ENCODE measurements around the gene SLC35F6.

The SLC35F6 gene

DNA sequence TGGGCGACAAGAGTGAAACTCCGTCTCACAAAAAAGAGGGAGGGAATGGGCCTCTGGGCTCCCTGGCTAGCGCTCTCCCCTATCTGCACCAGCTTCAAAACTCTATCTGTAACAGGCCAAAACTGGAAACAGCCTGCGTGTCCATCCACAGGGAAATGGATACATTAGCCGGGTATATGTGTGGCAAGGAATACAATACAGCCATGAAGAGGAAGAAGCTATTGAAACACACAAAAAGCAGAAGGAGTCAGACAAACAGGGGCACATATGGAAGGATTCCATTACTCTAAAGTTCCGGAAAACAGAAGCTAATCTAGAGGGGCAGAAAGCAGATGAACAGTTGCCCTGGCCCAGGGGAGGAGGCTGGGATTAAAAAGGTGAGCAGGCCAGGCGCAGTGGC lies 24.6 kb upstream of the SLC35F6 start:
- Histone ChIP-seq H3K36me3 (ENCODE audit: low read length) (no peaks in the 10 kb centered on the region), H3K9me3 (ENCODE audit: insufficient read depth, low read length) (no peaks in the 10 kb centered on the region), H3K79me2 (ENCODE audit: insufficient read depth, low read length) (no peaks in the 10 kb centered on the region), H3K27me3 (ENCODE audit: low read length) (no peaks in the 10 kb centered on the region), H4K20me1 (ENCODE audit: low read depth, low read length) (no peaks in the 10 kb centered on the region), H2AFZ (ENCODE audit: low read depth, low read length, severe bottlenecking) (no peak overlapping the region), H3F3A (ENCODE audit: insufficient read depth) (no peaks in the 10 kb centered on the region), H3K4me3 (ENCODE audit: insufficient read depth, low read length, poor library complexity, severe bottlenecking) (no peak overlapping the region), H3K4me2 (ENCODE audit: low read depth, low read length, poor library complexity, severe bottlenecking) (no peak overlapping the region), H3K9ac (ENCODE audit: low read length) (no peak overlapping the region), H3K27ac (ENCODE audit: low read depth, low read length) (no peak overlapping the region), H3K9me2 (replicated peaks; ENCODE audit: insufficient read depth, low read length) (no peaks in the 10 kb centered on the region)
- no peak for TF ChIP-seq EZH2phosphoT487 (conservative IDR thresholded peaks at IDR 0.05; ENCODE audit: low read length)
- TF ChIP-seq, protein P1, sequence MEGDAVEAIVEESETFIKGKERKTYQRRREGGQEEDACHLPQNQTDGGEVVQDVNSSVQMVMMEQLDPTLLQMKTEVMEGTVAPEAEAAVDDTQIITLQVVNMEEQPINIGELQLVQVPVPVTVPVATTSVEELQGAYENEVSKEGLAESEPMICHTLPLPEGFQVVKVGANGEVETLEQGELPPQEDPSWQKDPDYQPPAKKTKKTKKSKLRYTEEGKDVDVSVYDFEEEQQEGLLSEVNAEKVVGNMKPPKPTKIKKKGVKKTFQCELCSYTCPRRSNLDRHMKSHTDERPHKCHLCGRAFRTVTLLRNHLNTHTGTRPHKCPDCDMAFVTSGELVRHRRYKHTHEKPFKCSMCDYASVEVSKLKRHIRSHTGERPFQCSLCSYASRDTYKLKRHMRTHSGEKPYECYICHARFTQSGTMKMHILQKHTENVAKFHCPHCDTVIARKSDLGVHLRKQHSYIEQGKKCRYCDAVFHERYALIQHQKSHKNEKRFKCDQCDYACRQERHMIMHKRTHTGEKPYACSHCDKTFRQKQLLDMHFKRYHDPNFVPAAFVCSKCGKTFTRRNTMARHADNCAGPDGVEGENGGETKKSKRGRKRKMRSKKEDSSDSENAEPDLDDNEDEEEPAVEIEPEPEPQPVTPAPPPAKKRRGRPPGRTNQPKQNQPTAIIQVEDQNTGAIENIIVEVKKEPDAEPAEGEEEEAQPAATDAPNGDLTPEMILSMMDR (IDR thresholded peaks at IDR 0.05; ENCODE audit: insufficient read depth, low read length, poor library complexity, severe bottlenecking), result no peak

DNA sequence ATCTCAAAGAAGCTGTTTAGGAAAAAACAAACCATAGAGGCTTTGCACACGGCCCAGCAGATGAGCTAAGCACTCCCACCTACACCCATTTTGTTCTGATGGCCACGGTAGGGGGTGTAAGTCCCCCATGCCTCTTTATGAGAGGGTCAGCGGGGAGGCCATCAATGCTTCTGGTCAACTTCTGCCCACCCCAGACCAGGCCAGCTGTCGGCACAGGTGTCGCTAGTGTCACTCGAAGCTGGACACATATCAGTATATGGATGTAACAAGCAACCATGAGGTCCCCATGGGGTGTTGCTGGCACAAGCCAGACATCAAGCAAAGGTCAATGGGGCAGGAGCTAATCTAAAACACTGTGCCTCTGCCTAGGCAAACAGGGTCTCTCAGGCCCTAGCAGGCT lies 23.7 kb upstream of the SLC35F6 start:
- H3K4me2 ChIP-seq (ENCODE audit: low read depth, low read length, poor library complexity, severe bottlenecking), result no peak overlapping the region
- no peaks in the 10 kb centered on the region for H3K79me2 ChIP-seq (ENCODE audit: insufficient read depth, low read length)
- H3F3A ChIP-seq (ENCODE audit: insufficient read depth), result no peaks in the 10 kb centered on the region
- H4K20me1 ChIP-seq (ENCODE audit: low read depth, low read length), result no peaks in the 10 kb centered on the region
- H3K36me3 ChIP-seq (ENCODE audit: low read length), result no peaks in the 10 kb centered on the region
- no peak overlapping the region for H2AFZ ChIP-seq (ENCODE audit: low read depth, low read length, severe bottlenecking)
- H3K27me3 ChIP-seq (ENCODE audit: low read length), result no peaks in the 10 kb centered on the region
- H3K27ac ChIP-seq (ENCODE audit: low read depth, low read length), result no peak overlapping the region
- H3K9ac ChIP-seq (ENCODE audit: low read length), result no peak overlapping the region
- TF ChIP-seq EZH2phosphoT487 (conservative IDR thresholded peaks at IDR 0.05; ENCODE audit: low read length), result no peak
- TF ChIP-seq, protein P1 (IDR thresholded peaks at IDR 0.05; ENCODE audit: insufficient read depth, low read length, poor library complexity, severe bottlenecking), result no peak
- no peaks in the 10 kb centered on the region for H3K9me2 ChIP-seq (replicated peaks; ENCODE audit: insufficient read depth, low read length)
- no peak overlapping the region for H3K4me3 ChIP-seq (ENCODE audit: insufficient read depth, low read length, poor library complexity, severe bottlenecking)
- H3K9me3 ChIP-seq (ENCODE audit: insufficient read depth, low read length), result no peaks in the 10 kb centered on the region

DNA sequence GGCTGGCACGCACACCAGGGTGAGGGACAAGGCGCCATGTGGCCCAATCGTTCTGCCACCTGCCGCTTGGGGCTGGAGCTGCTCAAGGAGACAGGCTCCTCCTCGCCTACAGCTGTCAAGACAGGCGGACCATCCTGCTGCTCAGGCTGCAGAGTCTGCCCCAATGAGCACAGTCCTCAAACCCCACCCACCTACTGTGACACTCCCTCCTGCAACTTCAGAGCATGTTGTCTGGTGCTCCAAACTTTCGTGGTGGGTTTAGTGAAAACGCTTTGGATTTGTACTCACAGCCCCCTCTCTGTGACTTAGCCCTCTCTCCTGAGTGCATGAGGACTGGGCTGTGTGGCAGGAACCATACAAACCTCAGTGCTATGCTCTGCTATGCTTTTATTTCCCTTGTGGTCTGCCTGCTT lies 23.2 kb upstream of the SLC35F6 start:
- Histone ChIP-seq H3K27me3 (ENCODE audit: low read length) (no peaks in the 10 kb centered on the region), H3K9ac (ENCODE audit: low read length) (no peak overlapping the region), H2AFZ (ENCODE audit: low read depth, low read length, severe bottlenecking) (no peak overlapping the region), H4K20me1 (ENCODE audit: low read depth, low read length) (no peaks in the 10 kb centered on the region), H3K9me3 (ENCODE audit: insufficient read depth, low read length) (no peaks in the 10 kb centered on the region), H3K4me3 (ENCODE audit: insufficient read depth, low read length, poor library complexity, severe bottlenecking) (no peak overlapping the region), H3K79me2 (ENCODE audit: insufficient read depth, low read length) (no peaks in the 10 kb centered on the region), H3F3A (ENCODE audit: insufficient read depth) (no peaks in the 10 kb centered on the region), H3K4me2 (ENCODE audit: low read depth, low read length, poor library complexity, severe bottlenecking) (no peak overlapping the region), H3K27ac (ENCODE audit: low read depth, low read length) (no peak overlapping the region), H3K36me3 (ENCODE audit: low read length) (no peaks in the 10 kb centered on the region), H3K9me2 (replicated peaks; ENCODE audit: insufficient read depth, low read length) (no peaks in the 10 kb centered on the region)
- TF ChIP-seq EZH2phosphoT487 (conservative IDR thresholded peaks at IDR 0.05; ENCODE audit: low read length), result no peak
- TF ChIP-seq, protein P1 (IDR thresholded peaks at IDR 0.05; ENCODE audit: insufficient read depth, low read length, poor library complexity, severe bottlenecking), result no peak

All from SU-DHL-6 (cell line).